BJ (cell line): ENCODE measurements around the gene PTK7. TPM values are rescaled to one million over a fixed set of nuclear protein-coding genes. Genes with fewer than 3 reads are reported as not detected.

ENCODE experiments used
- CTCF ChIA-PET: fragments of 350-600 bp; formaldehyde crosslinking; extraction: SDS; loops from one replicate; lab custom pipeline; 2021; ENCODE audit warnings: antibody characterized with exemption, inconsistent platforms; lab: Yijun Ruan, JAX
- POLR2A ChIA-PET: fragments of 300-600 bp; sonication (Branson Sonifier 250); formaldehyde crosslinking; extraction: SDS; loops from one replicate; lab custom pipeline; 2021; ENCODE audit warnings: antibody characterized with exemption; lab: Charles Lee
- DNase-seq: peaks from one replicate; pipeline ENCODE4 v3.0.0-alpha.2; 2011; ENCODE audit warnings: low read depth
- H3K27me3 ChIP-seq: 2 replicates; pipeline ENCODE4 v1.6.0; 2011; ENCODE audit warnings: low read length; ENCODE audit not compliant: control insufficient read depth, insufficient read depth
- H3K36me3 ChIP-seq: 2 replicates; pipeline ENCODE4 v1.5.1; 2011; ENCODE audit warnings: low read length; ENCODE audit not compliant: control insufficient read depth, insufficient read depth
- H3K4me3 ChIP-seq: 2 replicates; pipeline ENCODE4 v1.5.1; 2011; ENCODE audit warnings: low read depth, mild to moderate bottlenecking, control low read depth, low read length
- polyA plus RNA-seq: library from polyadenylated mRNA; depleted of rRNA; stranded (reverse); fragments of >200 nt; gene quantifications from 2 replicates; pipeline ENCODE4 v1.2.3, GENCODE V29; 2011
- TF ChIP-seq, protein P1 (sequence below): IDR thresholded peaks from 2 replicates; pipeline ENCODE4 v1.5.1; 2011; ENCODE audit warnings: low read depth, mild to moderate bottlenecking, control low read depth, inconsistent platforms, low read length, moderate library complexity; ENCODE audit not compliant: insufficient read depth

The PTK7 gene
- polyA plus RNA-seq, 1 experiment, result 362 TPM

- ChIA-PET CTCF (no interaction called here), POLR2A (no interaction called here)
- no peak overlapping the region for H3K4me3 ChIP-seq
- H3K27me3 ChIP-seq, result no peaks in the 10 kb centered on the region
- DNase-seq, result no peak
- H3K36me3 ChIP-seq, result peaks cover 24% of the 10 kb centered on the region
- TF ChIP-seq, protein P1, sequence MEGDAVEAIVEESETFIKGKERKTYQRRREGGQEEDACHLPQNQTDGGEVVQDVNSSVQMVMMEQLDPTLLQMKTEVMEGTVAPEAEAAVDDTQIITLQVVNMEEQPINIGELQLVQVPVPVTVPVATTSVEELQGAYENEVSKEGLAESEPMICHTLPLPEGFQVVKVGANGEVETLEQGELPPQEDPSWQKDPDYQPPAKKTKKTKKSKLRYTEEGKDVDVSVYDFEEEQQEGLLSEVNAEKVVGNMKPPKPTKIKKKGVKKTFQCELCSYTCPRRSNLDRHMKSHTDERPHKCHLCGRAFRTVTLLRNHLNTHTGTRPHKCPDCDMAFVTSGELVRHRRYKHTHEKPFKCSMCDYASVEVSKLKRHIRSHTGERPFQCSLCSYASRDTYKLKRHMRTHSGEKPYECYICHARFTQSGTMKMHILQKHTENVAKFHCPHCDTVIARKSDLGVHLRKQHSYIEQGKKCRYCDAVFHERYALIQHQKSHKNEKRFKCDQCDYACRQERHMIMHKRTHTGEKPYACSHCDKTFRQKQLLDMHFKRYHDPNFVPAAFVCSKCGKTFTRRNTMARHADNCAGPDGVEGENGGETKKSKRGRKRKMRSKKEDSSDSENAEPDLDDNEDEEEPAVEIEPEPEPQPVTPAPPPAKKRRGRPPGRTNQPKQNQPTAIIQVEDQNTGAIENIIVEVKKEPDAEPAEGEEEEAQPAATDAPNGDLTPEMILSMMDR, result no peak
These were observed 42.0 kb upstream of the PTK7 start for GRCh38 chr6:43034190-43034525.

- ChIA-PET POLR2A (interaction anchor here (0.6 to 0.9 kb wide), 2 partner anchors 254 to 261 kb away, joined by 4 to 7 read pairs; partner anchors contain the start of gene BICRAL), CTCF (interaction anchor here (0.7 to 1.5 kb wide), 3 partner anchors 9 to 117 kb away, joined by 4 read pairs; partner anchors contain the start of genes KLC4 and MRPL2)
- TF ChIP-seq, protein P1, result no peak
- Histone ChIP-seq H3K4me3 (no peak overlapping the region), H3K36me3 (peaks cover 30% of the 10 kb centered on the region), H3K27me3 (no peaks in the 10 kb centered on the region)
- DNase-seq, result no peak
These were observed 40.5 kb upstream of the PTK7 start for GRCh38 chr6:43035495-43036194.

DNA sequence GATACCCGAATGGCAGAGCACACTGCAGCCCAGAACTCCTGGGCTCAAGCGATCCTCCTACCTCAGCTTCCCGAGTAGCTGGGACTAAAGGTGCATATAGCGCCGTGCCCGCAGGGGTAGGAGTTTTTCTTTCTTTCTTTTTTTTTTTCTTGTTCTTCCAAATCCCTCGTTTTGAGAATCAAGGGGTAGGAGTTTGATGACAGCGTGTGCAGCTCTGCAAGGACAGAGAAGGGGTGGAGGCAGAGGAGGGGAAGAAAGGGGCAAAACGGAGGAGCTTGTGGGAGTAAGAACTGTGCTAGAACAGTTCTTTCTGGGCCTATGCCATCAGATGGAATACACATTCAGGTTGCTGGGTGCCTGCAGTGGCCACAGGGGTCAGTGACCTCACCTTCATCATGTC, 39.4 kb upstream of the PTK7 start:
- H3K27me3 ChIP-seq, result no peaks in the 10 kb centered on the region
- TF ChIP-seq, protein P1, result no peak
- no peak for DNase-seq
- ChIA-PET CTCF (interaction anchor here (0.9 to 1.5 kb wide), 2 partner anchors 8 to 23 kb away, joined by 4 read pairs; partner anchors contain the start of genes KLC4 and MRPL2), POLR2A (no interaction called here)
- H3K4me3 ChIP-seq, result no peak overlapping the region
- peaks cover 33% of the 10 kb centered on the region for H3K36me3 ChIP-seq

- CTCF ChIA-PET, result no interaction called here
- DNase-seq, result no peak
- H3K27me3 ChIP-seq, result no peaks in the 10 kb centered on the region
- H3K4me3 ChIP-seq, result no peak overlapping the region
- TF ChIP-seq, protein P1, result no peak
- H3K36me3 ChIP-seq, result peaks cover 35% of the 10 kb centered on the region
- POLR2A ChIA-PET, result interaction anchor here (0.6 kb wide), 1 partner anchor 17 kb away, joined by 3 read pairs; no protein-coding TSS in a partner anchor
These were observed 38.9 kb upstream of the PTK7 start for GRCh38 chr6:43037197-43037596.

DNA sequence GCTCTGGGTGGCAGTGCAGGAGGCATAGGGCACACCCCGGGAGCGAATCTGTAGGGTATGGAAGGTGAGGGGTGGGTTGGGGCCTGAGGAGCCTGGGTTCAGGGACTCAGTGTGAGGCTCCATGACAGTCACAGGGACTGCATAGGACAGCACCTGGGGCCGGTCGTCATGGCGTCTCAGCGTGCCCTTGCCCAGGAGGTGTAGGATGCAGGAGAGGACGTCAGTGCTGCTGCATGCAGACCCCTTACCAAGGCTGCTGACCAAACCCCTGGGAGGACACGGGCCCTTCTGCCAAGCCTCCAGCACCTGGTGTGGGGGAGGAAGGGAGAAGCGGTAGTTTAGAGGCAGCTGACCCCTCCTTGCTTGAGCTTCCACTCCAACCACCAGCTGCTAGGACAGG, 38.4 kb upstream of the PTK7 start:
- H3K27me3 ChIP-seq, result no peaks in the 10 kb centered on the region
- CTCF ChIA-PET, result interaction anchor here (0.6 to 0.9 kb wide), 2 partner anchors 16 to 1170 kb away, joined by 3 read pairs; partner anchors contain the start of gene RRP36
- peaks cover 36% of the 10 kb centered on the region for H3K36me3 ChIP-seq
- POLR2A ChIA-PET, result interaction anchor here (0.6 kb wide), 1 partner anchor 17 kb away, joined by 3 read pairs; no protein-coding TSS in a partner anchor
- H3K4me3 ChIP-seq, result no peak overlapping the region
- TF ChIP-seq, protein P1, result no peak
- DNase-seq, result no peak
